A549 (cell line): ENCODE results near the gene CTU2. TPM values are rescaled to one million over a fixed set of nuclear protein-coding genes. Genes with fewer than 3 reads are reported as not detected.

ENCODE experiments used
- ATAC-seq, 2 experiments: fragments of 200-7000 bp in 1 of 2; fragments of >200 bp in 1 of 2; cut with Nextera tagmentation in 1 of 2; cut with Tn5 transposase in 1 of 2; 3 replicates each; pipeline versions ENCODE4 v1.8.0 to v1.9.1; 2018 to 2020; ENCODE audit warnings: mild to moderate bottlenecking in 1 of 2, moderate library complexity in 1 of 2
- CTCF ChIA-PET: fragments of 300-600 bp; sonication (Branson Sonifier 250); formaldehyde crosslinking; extraction: SDS; loops from one replicate; lab custom pipeline; 2021; ENCODE audit warnings: antibody characterized with exemption, inconsistent platforms; lab: Yijun Ruan, JAX
- POLR2A ChIA-PET: fragments of 350-600 bp; formaldehyde crosslinking; extraction: SDS; loops from one replicate; lab custom pipeline; 2021; ENCODE audit warnings: antibody characterized with exemption, inconsistent platforms; lab: Yijun Ruan, JAX
- DNase-seq, 2 experiments: peaks; one replicate each; pipeline versions ENCODE4 v3.0.0 to v3.0.0-alpha.2; 2011 to 2016; ENCODE audit warnings: low read depth in 1 of 2, low spot score in 1 of 2
- FAIRE-seq: peaks from 2 replicates; lab custom pipeline; 2011; peaks lifted over from hg19 to GRCh38; lab: Jason Lieb, UNC
- H3K27ac ChIP-seq, 2 experiments: fragments of >200 bp; sonication (Bioruptor Twin); formaldehyde crosslinking; 3 replicates each; pipeline ENCODE4 v1.5.1; 2016 to 2017
- H3K4me1 ChIP-seq: fragments of >200 bp; sonication (Bioruptor Twin); formaldehyde crosslinking; 3 replicates; pipeline ENCODE4 v1.6.1; 2016
- H3K4me2 ChIP-seq: fragments of >200 bp; sonication (Bioruptor Twin); formaldehyde crosslinking; 3 replicates; pipeline ENCODE4 v1.6.1; 2016
- H3K4me3 ChIP-seq: fragments of >200 bp; sonication (Bioruptor Twin); formaldehyde crosslinking; 3 replicates; pipeline ENCODE4 v1.5.1; 2016
- H3K9me3 ChIP-seq: fragments of >200 bp; sonication (Bioruptor Twin); formaldehyde crosslinking; 3 replicates; pipeline ENCODE4 v1.6.1; 2016
- BHLHE40 ChIP-seq: IDR thresholded peaks from 2 replicates; pipeline ENCODE4 v1.6.1; 2012; ENCODE audit warnings: low read depth, low read length, inconsistent platforms
- CEBPB ChIP-seq, 2 experiments: fragments of >200 bp in 1 of 2; sonication (Bioruptor Twin) in 1 of 2; formaldehyde crosslinking in 1 of 2; IDR thresholded peaks; 2 replicates each; pipeline ENCODE4 v1.6.1; 2012 to 2016
- CHD4 ChIP-seq: fragments of 200-600 bp; sonication (generic); IDR thresholded peaks from 2 replicates; pipeline ENCODE4 v1.6.1; 2016; ENCODE audit warnings: antibody characterized with exemption, mild to moderate bottlenecking, borderline replicate concordance
- EHF ChIP-seq: fragments of 250-450 bp; sonication (Bioruptor Pico); IDR thresholded peaks from 2 replicates; pipeline ENCODE4 v1.5.0; 2020; ENCODE audit warnings: mild to moderate bottlenecking
- ESRRA ChIP-seq: fragments of 150-350 bp; IDR thresholded peaks from 2 replicates; pipeline ENCODE4 v1.6.1; 2014; ENCODE audit warnings: mild to moderate bottlenecking, low read length, borderline replicate concordance
- KDM1A ChIP-seq: fragments of 200-600 bp; sonication (generic); IDR thresholded peaks from 2 replicates; pipeline ENCODE4 v1.6.1; 2016; ENCODE audit warnings: low read depth, mild to moderate bottlenecking
- KDM5A ChIP-seq: fragments of 200-600 bp; sonication (generic); IDR thresholded peaks from 2 replicates; pipeline ENCODE4 v1.6.1; 2016; ENCODE audit warnings: antibody characterized with exemption, mild to moderate bottlenecking
- MAFK ChIP-seq: fragments of 450-650 bp; IDR thresholded peaks from 2 replicates; pipeline ENCODE4 v1.6.1; 2014; ENCODE audit not compliant: partially characterized antibody
- NFE2L2 ChIP-seq: fragments of 150-350 bp; conservative IDR thresholded peaks from 2 replicates; pipeline ENCODE4 v1.6.1; 2014; ENCODE audit warnings: low read length
- RCOR1 ChIP-seq: fragments of 150-350 bp; IDR thresholded peaks from 2 replicates; pipeline ENCODE4 v1.6.1; 2014; ENCODE audit warnings: antibody characterized with exemption, low read length, low read depth
- RFX5 ChIP-seq: fragments of 450-650 bp; IDR thresholded peaks from 2 replicates; pipeline ENCODE4 v1.7.1; 2014; ENCODE audit warnings: antibody characterized with exemption, mild to moderate bottlenecking, moderate library complexity
- SMC3 ChIP-seq: fragments of >200 bp; sonication (Bioruptor Twin); formaldehyde crosslinking; IDR thresholded peaks from 3 replicates; pipeline ENCODE4 v1.6.1; 2018; ENCODE audit warnings: inconsistent platforms
- SREBF2 ChIP-seq: fragments of 450-650 bp; IDR thresholded peaks from 2 replicates; pipeline ENCODE4 v1.6.1; 2014; ENCODE audit warnings: mild to moderate bottlenecking, moderate library complexity
- ZFP36 ChIP-seq: fragments of 450-650 bp; IDR thresholded peaks from 2 replicates; pipeline ENCODE4 v1.6.1; 2014; ENCODE audit warnings: borderline replicate concordance; ENCODE audit not compliant: partially characterized antibody
- ZNF302 ChIP-seq: fragments of 250-450 bp; sonication (Bioruptor Pico); IDR thresholded peaks from 2 replicates; pipeline ENCODE4 v1.9.0; 2021; ENCODE audit warnings: inconsistent platforms, mild to moderate bottlenecking, moderate library complexity
- ZSCAN20 ChIP-seq: fragments of 250-450 bp; sonication (Bioruptor Pico); IDR thresholded peaks from 2 replicates; pipeline ENCODE4 v1.8.0; 2022; ENCODE audit warnings: mild to moderate bottlenecking, moderate library complexity
- WGBS: methylation state at CpG from one replicate; pipeline ENCODE4 v1.1.6; 2017; ENCODE audit errors: missing lambda C conversion rate; 5-methylcytosine and 5-hydroxymethylcytosine counted together
- polyA plus RNA-seq, 4 experiments: library from polyadenylated mRNA; depleted of rRNA in 3 of 4; stranded (reverse); fragments of >200 nt; fragmentation: RNase III in 1 of 4; extraction: RNeasy Plus Mini Kit Qiagen cat#74134 plus additional on column Dnase treatment in 1 of 4; gene quantifications; 2 replicates in 3 of 4; 3 replicates in 1 of 4; pipeline ENCODE4 v1.2.3, GENCODE V29; 2011 to 2017
- TF ChIP-seq, protein P1 (sequence below): fragments of 200-600 bp; sonication (generic); IDR thresholded peaks from 2 replicates; pipeline ENCODE4 v1.6.1; 2016; ENCODE audit warnings: antibody characterized with exemption, mild to moderate bottlenecking, moderate library complexity
- TF ChIP-seq, protein P2 (sequence below): fragments of >200 bp; sonication (Bioruptor Twin); formaldehyde crosslinking; IDR thresholded peaks from 2 replicates; pipeline ENCODE4 v1.6.1; 2016
- TF ChIP-seq, protein P3 (sequence below): IDR thresholded peaks from 2 replicates; pipeline ENCODE4 v1.6.1; 2012; ENCODE audit warnings: low read depth, borderline replicate concordance

The CTU2 gene
- polyA plus RNA-seq, 2 of the 4 experiments (the other 2 are of a cell fraction) = 16.4 to 21.8 TPM

DNA sequence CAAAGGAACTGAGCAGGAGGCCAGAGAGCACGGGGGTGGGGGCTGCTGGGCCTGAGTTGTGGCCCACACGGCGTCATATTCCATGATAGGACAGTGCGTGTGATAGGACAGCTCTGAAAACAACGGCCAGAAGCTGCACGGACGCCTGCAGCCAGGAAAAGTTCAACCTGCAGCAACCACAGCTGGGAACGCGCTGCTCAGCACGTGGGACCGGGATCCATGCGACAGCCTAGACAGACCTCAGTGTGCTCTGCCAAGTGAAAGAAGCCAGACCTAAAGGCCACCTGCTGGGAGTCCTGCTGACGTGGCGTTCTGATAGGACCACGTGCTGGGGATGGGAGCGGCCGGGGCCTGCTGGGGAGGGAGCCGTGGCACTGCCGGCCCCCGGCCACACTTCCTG, 21.6 kb downstream of the CTU2 start:
- DNase-seq = no peak

GRCh38 chr16:88730632-88731607, 24.6 kb downstream of the CTU2 start:
- Histone ChIP-seq H3K4me3 (no peak overlapping the region), H3K27ac (peak overlapping the region in 1 of 2 experiments; percentile 42; a peak in 1 of 6 replicates), H3K9me3 (no peaks in the 10 kb centered on the region), H3K4me2 (no peak overlapping the region), H3K4me1 (peaks cover 11% of the 10 kb centered on the region)
- ATAC-seq (no peak), DNase-seq (no peak), FAIRE-seq (no peak)
- no peak for TF ChIP-seq CEBPB (IDR thresholded peaks at IDR 0.05)
- TF ChIP-seq, protein P1, sequence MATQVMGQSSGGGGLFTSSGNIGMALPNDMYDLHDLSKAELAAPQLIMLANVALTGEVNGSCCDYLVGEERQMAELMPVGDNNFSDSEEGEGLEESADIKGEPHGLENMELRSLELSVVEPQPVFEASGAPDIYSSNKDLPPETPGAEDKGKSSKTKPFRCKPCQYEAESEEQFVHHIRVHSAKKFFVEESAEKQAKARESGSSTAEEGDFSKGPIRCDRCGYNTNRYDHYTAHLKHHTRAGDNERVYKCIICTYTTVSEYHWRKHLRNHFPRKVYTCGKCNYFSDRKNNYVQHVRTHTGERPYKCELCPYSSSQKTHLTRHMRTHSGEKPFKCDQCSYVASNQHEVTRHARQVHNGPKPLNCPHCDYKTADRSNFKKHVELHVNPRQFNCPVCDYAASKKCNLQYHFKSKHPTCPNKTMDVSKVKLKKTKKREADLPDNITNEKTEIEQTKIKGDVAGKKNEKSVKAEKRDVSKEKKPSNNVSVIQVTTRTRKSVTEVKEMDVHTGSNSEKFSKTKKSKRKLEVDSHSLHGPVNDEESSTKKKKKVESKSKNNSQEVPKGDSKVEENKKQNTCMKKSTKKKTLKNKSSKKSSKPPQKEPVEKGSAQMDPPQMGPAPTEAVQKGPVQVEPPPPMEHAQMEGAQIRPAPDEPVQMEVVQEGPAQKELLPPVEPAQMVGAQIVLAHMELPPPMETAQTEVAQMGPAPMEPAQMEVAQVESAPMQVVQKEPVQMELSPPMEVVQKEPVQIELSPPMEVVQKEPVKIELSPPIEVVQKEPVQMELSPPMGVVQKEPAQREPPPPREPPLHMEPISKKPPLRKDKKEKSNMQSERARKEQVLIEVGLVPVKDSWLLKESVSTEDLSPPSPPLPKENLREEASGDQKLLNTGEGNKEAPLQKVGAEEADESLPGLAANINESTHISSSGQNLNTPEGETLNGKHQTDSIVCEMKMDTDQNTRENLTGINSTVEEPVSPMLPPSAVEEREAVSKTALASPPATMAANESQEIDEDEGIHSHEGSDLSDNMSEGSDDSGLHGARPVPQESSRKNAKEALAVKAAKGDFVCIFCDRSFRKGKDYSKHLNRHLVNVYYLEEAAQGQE = no peak
- TF ChIP-seq ZSCAN20 (CRISPR knock-in tag) = no peak
- TF ChIP-seq, protein P2, sequence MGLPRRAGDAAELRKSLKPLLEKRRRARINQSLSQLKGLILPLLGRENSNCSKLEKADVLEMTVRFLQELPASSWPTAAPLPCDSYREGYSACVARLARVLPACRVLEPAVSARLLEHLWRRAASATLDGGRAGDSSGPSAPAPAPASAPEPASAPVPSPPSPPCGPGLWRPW = no peak
- no peak for TF ChIP-seq BHLHE40
- no peak for TF ChIP-seq CHD4
- TF ChIP-seq ESRRA = no peak
- TF ChIP-seq, protein P3, sequence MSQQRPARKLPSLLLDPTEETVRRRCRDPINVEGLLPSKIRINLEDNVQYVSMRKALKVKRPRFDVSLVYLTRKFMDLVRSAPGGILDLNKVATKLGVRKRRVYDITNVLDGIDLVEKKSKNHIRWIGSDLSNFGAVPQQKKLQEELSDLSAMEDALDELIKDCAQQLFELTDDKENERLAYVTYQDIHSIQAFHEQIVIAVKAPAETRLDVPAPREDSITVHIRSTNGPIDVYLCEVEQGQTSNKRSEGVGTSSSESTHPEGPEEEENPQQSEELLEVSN = no peak
- no peak for TF ChIP-seq NFE2L2
- TF ChIP-seq ZNF302 (CRISPR knock-in tag) = no peak
- no peak for TF ChIP-seq SMC3
- no peak for TF ChIP-seq ZFP36
- TF ChIP-seq RFX5 = no peak
- TF ChIP-seq SREBF2 = no peak
- TF ChIP-seq EHF = no peak
- no peak for TF ChIP-seq KDM5A
- TF ChIP-seq KDM1A = no peak
- WGBS = 79% methylated on average over 31 of the region's 34 CpGs
- CTCF ChIA-PET = interaction anchor here (1.5 kb wide), 1 partner anchor 10 kb away, joined by 4 read pairs; no protein-coding TSS in a partner anchor
- POLR2A ChIA-PET = no interaction called here

More for the DNA sequence above, 21.6 kb downstream of the CTU2 start:
- H3K27ac ChIP-seq = no peak overlapping the region
- H3K4me1 ChIP-seq = peaks cover 11% of the 10 kb centered on the region
- H3K4me3 ChIP-seq = no peak overlapping the region
- POLR2A ChIA-PET = no interaction called here
- FAIRE-seq (no peak), ATAC-seq (no peak)
- TF ChIP-seq MAFK (peak; percentile 53), SMC3 (no peak), RCOR1 (no peak)
- H3K9me3 ChIP-seq = no peaks in the 10 kb centered on the region
- 83% methylated on average over 19 of the region's 20 CpGs for WGBS
- no peak overlapping the region for H3K4me2 ChIP-seq
- CTCF ChIA-PET = interaction anchor here (1.2 kb wide), 1 partner anchor 10 kb away, joined by 7 read pairs; no protein-coding TSS in a partner anchor
